Fibroblast of lung (primary cell): ENCODE results near the gene SOCS4.

Experiments used
- EZH2 ChIP-seq: IDR thresholded peaks from 2 replicates; pipeline ENCODE4 v1.5.1; 2012; ENCODE audit warnings: low read length, control low read depth, mild to moderate bottlenecking; ENCODE audit errors: missing control alignments
- TF ChIP-seq, protein P1 (sequence below), 2 donors: IDR thresholded peaks in 1 of 2; conservative IDR thresholded peaks in 1 of 2; 1 replicate in 1 of 2; 2 replicates in 1 of 2; pipeline ENCODE4 v1.5.1; 2011 to 2012; ENCODE audit warnings: low read length in 2 of 2, control low read depth in 1 of 2, inconsistent platforms in 1 of 2, low read depth in 1 of 2, mild to moderate bottlenecking in 1 of 2

DNA sequence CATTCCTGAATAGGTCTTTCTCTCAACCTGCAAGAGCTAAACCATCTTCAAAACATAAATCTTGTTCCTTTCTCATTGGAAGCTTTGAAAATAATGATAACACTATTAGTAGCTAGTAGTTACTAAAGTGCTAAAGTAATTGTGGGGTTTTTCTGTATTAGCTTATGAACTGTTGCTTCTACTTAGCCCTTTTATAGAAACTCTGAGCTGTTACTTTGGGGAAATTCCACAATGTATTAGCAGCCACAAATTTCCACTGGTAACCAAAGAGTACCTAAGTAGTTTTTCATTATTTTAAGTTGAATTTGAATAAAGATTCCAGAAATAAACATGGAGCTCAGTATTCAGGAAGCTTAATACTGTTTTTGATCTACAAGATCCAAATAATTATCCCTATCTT, 18.1 kb downstream of the SOCS4 start:
- TF ChIP-seq, protein P1, sequence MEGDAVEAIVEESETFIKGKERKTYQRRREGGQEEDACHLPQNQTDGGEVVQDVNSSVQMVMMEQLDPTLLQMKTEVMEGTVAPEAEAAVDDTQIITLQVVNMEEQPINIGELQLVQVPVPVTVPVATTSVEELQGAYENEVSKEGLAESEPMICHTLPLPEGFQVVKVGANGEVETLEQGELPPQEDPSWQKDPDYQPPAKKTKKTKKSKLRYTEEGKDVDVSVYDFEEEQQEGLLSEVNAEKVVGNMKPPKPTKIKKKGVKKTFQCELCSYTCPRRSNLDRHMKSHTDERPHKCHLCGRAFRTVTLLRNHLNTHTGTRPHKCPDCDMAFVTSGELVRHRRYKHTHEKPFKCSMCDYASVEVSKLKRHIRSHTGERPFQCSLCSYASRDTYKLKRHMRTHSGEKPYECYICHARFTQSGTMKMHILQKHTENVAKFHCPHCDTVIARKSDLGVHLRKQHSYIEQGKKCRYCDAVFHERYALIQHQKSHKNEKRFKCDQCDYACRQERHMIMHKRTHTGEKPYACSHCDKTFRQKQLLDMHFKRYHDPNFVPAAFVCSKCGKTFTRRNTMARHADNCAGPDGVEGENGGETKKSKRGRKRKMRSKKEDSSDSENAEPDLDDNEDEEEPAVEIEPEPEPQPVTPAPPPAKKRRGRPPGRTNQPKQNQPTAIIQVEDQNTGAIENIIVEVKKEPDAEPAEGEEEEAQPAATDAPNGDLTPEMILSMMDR (conservative IDR thresholded peaks at IDR 0.05 in 1 of 2, IDR thresholded peaks at IDR 0.05 in 1 of 2; ENCODE audit: low read depth in 1 of 2, low read length in 2 of 2), result no peak
- TF ChIP-seq EZH2, result no peak
